ENCODE measurements around the gene ATP2A3. TPM values are rescaled to one million over a fixed set of nuclear protein-coding genes. Genes with fewer than 3 reads are reported as not detected.
A peak's percentile ranks its signal among the peaks of the same experiment; 100 is the strongest.

Gene ATP2A3
- total and polyA plus RNA-seq, 8 donors = 17.8 to 67.7 (median 42.3) TPM

DNA sequence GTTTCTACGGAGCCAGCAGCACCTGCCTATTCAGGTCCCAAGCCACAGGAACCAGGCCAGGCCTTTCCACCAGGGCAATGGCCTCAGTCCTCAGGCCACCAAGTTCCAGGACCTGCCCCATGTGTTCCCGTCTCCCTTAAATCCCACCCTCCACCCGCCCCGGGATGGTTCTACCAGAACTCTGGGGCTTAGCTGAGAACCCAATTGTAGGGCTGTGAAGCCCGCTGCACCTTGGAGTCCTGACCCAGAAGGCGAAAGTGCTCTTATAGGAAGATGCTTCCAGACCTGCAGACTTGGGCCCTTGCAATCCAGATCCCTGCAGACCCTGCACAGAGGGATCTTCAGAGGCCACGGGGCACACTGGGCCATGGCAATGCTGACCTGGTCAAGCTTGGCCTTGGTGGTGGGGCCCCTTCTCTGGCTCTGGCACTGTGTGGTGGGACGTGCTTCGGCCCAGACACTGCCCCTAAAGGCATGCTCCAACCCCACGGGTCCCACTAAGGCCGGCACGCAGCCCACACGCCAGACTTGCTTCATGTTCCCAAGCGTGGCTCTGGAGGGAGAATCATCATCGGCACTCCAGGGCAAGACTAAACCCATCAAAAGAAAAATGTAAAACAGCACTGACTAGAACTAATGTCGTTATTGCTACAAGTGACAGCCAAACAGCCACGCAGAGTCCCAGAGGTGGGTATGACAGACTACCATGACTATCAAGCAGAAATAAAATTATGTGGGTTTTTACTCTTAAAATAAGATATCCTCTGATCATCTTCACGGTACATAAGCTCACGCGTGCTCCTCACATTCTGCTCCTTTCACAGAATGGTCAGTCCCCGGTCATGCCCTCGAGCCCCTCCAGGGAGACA lies 41.3 kb upstream of the ATP2A3 start:
- FAIRE-seq (no peak), DNase-seq (no peak), ATAC-seq (no peak)
- no peak overlapping the region for H3K27ac ChIP-seq
- WGBS, 2 donors = 88 to 91% methylated on average over 22 of the region's 22 CpGs
- TF ChIP-seq, protein P1, sequence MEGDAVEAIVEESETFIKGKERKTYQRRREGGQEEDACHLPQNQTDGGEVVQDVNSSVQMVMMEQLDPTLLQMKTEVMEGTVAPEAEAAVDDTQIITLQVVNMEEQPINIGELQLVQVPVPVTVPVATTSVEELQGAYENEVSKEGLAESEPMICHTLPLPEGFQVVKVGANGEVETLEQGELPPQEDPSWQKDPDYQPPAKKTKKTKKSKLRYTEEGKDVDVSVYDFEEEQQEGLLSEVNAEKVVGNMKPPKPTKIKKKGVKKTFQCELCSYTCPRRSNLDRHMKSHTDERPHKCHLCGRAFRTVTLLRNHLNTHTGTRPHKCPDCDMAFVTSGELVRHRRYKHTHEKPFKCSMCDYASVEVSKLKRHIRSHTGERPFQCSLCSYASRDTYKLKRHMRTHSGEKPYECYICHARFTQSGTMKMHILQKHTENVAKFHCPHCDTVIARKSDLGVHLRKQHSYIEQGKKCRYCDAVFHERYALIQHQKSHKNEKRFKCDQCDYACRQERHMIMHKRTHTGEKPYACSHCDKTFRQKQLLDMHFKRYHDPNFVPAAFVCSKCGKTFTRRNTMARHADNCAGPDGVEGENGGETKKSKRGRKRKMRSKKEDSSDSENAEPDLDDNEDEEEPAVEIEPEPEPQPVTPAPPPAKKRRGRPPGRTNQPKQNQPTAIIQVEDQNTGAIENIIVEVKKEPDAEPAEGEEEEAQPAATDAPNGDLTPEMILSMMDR (IDR thresholded peaks at IDR 0.05) = no peak
- peaks cover 0 to 35% (median 16%) of the 10 kb centered on the region in 3 donors for H3K36me3 ChIP-seq
- H3K4me1 ChIP-seq = peaks cover 0 to 18% (median 0%) of the 10 kb centered on the region in 3 donors
- intact Hi-C loops (cut with DNase I) = loop anchor here in 2 of 3 donors (2.0 to 10.0 kb wide), 2 partner anchors 69 to 71 kb away; no protein-coding TSS in a partner anchor
- no peaks in the 10 kb centered on the region for H3K27me3 ChIP-seq
- H3K4me3 ChIP-seq = no peak overlapping the region
- no peaks in the 10 kb centered on the region for H3K9me3 ChIP-seq

DNA sequence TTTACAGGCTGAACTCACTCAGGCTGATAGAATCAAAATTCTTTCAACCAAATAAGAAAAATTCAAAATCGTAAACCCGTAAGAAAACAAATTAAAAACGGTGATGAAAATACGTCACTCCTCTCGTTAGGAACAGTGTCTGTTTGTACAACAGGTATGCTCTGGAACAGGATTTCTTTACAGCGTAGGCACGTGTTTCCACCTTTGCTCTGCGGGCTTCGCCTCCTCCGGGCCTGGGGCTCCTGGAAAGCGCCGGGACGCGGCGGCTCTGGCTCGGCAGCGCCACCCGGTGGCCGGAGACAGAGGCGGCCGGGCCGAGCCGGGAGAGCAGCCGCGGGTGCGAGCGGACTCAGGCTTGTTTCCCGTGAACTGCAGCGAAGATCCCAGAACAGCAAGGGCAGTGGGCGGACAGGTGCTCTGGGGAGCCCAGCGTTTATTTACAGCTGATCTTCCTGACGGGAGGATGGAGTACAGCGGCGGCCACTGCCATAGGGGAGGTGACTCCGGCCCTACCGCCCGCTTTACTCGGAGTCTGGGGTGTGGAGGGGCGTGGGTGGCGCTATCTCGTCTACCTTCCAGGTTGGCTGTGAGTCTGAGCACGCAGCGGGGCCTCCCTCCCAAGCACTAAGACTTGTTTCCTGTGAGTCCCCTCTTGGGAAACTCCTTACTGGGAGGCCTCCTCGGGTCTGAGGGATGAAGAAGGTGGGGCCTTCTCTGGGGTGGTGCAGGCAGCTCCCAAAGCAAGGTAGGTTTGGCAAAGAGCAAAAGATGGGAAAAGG lies 40.5 kb upstream of the ATP2A3 start:
- Histone ChIP-seq H3K4me1 (peaks cover 0 to 15% (median 0%) of the 10 kb centered on the region in 3 donors), H3K36me3 (peaks cover 0 to 35% (median 16%) of the 10 kb centered on the region in 3 donors), H3K4me3 (no peak overlapping the region), H3K27me3 (no peaks in the 10 kb centered on the region), H3K9me3 (no peaks in the 10 kb centered on the region), H3K27ac (peak overlapping the region in 2 of 4 donors; percentile 74 to 78)
- intact Hi-C loops (cut with DNase I) = loop anchor here in 2 of 3 donors (2.0 to 10.0 kb wide), 2 partner anchors 68 to 70 kb away; no protein-coding TSS in a partner anchor
- WGBS, 2 donors = 35 to 45% methylated on average over 44 of the region's 44 CpGs
- DNase-seq = peak in 5 of 6 donors; percentile 42 to 89 (median 48)
- TF ChIP-seq, protein P1 (IDR thresholded peaks at IDR 0.05) = peak; percentile 71 to 92 (median 88)
- ATAC-seq = peak; percentile 60 to 88 (median 78)
- FAIRE-seq = no peak

DNA sequence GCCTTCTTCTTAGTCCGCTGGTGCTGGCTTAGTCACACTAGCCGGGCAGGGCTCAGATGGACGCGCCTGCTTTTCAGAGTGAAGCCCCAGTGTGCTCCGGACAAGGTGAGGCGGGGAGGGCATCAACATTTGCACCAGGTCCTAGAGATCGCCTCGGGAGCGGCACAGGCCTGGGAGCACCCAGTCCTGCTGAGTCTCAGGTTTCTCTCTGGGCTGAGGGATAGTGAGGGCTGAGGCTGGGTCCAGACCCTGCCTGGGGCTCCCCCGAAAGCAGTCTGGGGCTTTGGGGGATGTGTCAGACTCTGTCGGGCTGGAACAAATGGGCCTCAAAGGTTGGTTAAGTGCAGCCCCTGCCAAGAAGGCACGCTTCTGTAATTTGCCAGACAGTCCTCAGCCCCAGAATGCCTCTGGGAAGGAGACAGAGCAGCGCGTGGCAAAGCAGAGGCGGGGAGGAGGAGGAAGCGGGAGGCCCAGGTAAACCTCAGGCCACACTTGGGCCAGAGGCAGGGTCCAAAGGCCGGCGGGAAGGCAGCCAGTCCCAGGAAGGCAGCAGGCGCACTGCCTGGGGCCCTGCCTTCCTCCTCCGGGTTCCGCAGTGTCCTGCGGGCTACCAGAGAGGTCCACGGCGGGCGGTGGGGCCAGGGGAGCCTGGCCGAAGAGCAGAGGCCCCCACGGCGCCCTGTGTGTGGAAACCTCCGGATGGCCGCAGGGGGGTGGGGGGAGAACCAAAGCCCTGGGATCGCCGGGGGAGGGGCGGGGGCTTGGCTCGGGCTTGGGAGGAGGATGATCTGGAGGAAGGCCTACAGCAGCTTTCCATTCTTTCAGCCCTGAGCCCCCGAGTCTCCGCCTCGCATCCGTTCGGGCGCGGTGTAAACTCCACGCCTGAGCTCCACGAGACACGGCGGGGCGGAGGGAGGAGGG lies 39.5 kb upstream of the ATP2A3 start:
- DNase-seq (peak in 5 of 6 donors; percentile 81 to 90 (median 87)), FAIRE-seq (no peak), ATAC-seq (peak; percentile 86 to 94 (median 90))
- 45 to 92% methylated on average over 35 to 46 of the region's 46 CpGs for WGBS, 2 donors
- TF ChIP-seq, protein P1 (IDR thresholded peaks at IDR 0.05) = no peak
- peaks cover 0 to 28% (median 11%) of the 10 kb centered on the region in 3 donors for H3K36me3 ChIP-seq
- H3K9me3 ChIP-seq = no peaks in the 10 kb centered on the region
- no peak overlapping the region for H3K4me3 ChIP-seq
- peak overlapping the region in 3 of 4 donors; percentile 22 to 78 (median 74) for H3K27ac ChIP-seq
- peaks cover 0 to 15% (median 0%) of the 10 kb centered on the region in 3 donors for H3K4me1 ChIP-seq
- no peaks in the 10 kb centered on the region for H3K27me3 ChIP-seq
- intact Hi-C loops (cut with DNase I) = loop anchor here in 2 of 3 donors (2.0 to 10.0 kb wide), 2 partner anchors 67 to 69 kb away; no protein-coding TSS in a partner anchor

DNA sequence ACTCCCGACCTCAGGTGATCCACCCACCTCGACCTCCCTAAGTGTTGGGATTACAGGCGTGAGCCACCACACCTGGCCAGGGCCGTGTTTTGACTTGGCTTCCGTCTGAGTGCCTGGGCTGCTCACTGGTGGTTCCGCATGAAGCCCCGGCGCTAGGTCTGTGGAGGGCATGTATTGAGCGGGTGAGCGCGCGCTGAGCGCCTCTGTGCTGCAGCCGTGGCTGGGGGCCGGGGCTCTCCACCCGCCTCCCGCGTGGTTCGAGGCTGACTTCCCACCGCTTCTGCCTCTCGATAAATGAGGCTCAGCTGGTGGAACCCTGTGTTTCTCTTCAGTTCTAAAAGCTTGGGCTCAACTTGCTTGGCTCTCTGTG lies 38.9 kb upstream of the ATP2A3 start:
- Histone ChIP-seq H3K9me3 (no peaks in the 10 kb centered on the region), H3K27me3 (no peaks in the 10 kb centered on the region), H3K36me3 (peaks cover 0 to 24% (median 6%) of the 10 kb centered on the region in 3 donors), H3K27ac (peak overlapping the region in 2 of 4 donors; percentile 74 to 78), H3K4me3 (no peak overlapping the region), H3K4me1 (peaks cover 0 to 15% (median 0%) of the 10 kb centered on the region in 3 donors)
- ATAC-seq (no peak), DNase-seq (no peak), FAIRE-seq (no peak)
- intact Hi-C loops (cut with DNase I) = loop anchor here in 1 of 3 donors (10.0 kb wide), 1 partner anchor 68 kb away; no protein-coding TSS in a partner anchor
- TF ChIP-seq, protein P1 (IDR thresholded peaks at IDR 0.05) = no peak
- 92 to 93% methylated on average over 21 of the region's 21 CpGs for WGBS, 2 donors
